Small intestine (tissue), 7 donors: ENCODE data around the gene SMOC2. TPM values are rescaled to one million over a fixed set of nuclear protein-coding genes. Genes with fewer than 3 reads are reported as not detected.

Source experiments
- DNase-seq, 2 donors: peaks; one replicate each; pipeline versions ENCODE4 v3.0.0 to v3.0.0-alpha.2; 2013
- FAIRE-seq: peaks from 2 replicates; lab custom pipeline; 2012; peaks lifted over from hg19 to GRCh38; lab: Jason Lieb, UNC
- H3K27ac ChIP-seq, 3 donors: one replicate each; pipeline ENCODE4 v1.5.1; 2013; ENCODE audit warnings: low read length in 2 of 3, mild to moderate bottlenecking in 2 of 3, control low read depth in 1 of 3, inconsistent platforms in 1 of 3, low read depth in 1 of 3, moderate library complexity in 1 of 3
- H3K27me3 ChIP-seq, 3 donors: one replicate each; pipeline ENCODE4 v1.6.1; 2013; ENCODE audit warnings: low read length in 3 of 3, inconsistent platforms in 1 of 3; ENCODE audit not compliant: control insufficient read depth in 3 of 3, insufficient read depth in 3 of 3
- H3K36me3 ChIP-seq, 3 donors: one replicate each; pipeline ENCODE4 v1.6.1; 2013; ENCODE audit warnings: low read length in 3 of 3, inconsistent platforms in 1 of 3, low read depth in 1 of 3, mild to moderate bottlenecking in 1 of 3, moderate library complexity in 1 of 3; ENCODE audit not compliant: control insufficient read depth in 3 of 3, insufficient read depth in 2 of 3
- H3K4me1 ChIP-seq, 3 donors: one replicate each; pipeline ENCODE4 v1.6.1; 2013; ENCODE audit warnings: low read length in 2 of 3, inconsistent platforms in 1 of 3, low read depth in 1 of 3, mild to moderate bottlenecking in 1 of 3, moderate library complexity in 1 of 3; ENCODE audit not compliant: control insufficient read depth in 3 of 3, insufficient read depth in 2 of 3
- H3K4me3 ChIP-seq, 3 donors: one replicate each; pipeline ENCODE4 v1.5.1; 2013; ENCODE audit warnings: low read length in 3 of 3, control low read depth in 1 of 3, inconsistent platforms in 1 of 3, low read depth in 1 of 3, mild to moderate bottlenecking in 1 of 3, moderate library complexity in 1 of 3
- H3K9me3 ChIP-seq, 2 donors: one replicate each; pipeline ENCODE4 v1.6.1; 2013; ENCODE audit warnings: low read depth in 1 of 2, low read length in 1 of 2; ENCODE audit not compliant: control insufficient read depth in 2 of 2, insufficient read depth in 1 of 2
- WGBS, 3 donors: extraction: QIAGEN DNeasy Blood & Tissue Kit; methylation state at CpG; one replicate each; pipeline ENCODE4 v1.1.7; 2013; 5-methylcytosine and 5-hydroxymethylcytosine counted together
- polyA plus RNA-seq, 4 donors: library from polyadenylated mRNA; stranded (reverse) in 3 of 4; unstranded in 1 of 4; fragments of 200-250 nt in 3 of 4; fragments of 120-200 nt in 1 of 4; gene quantifications; one replicate each; pipeline versions ENCODE4 v1.2.1 to v1.2.3, GENCODE V29; 2013
- donor health status: healthy with polysubstance abuse.
- donor health status: control.
- donor health status: control.
- donor health status: Bipolar disorder and iron deficiency.
- donor health status: healthy.

The SMOC2 gene
- polyA plus RNA-seq, 4 donors = 0.89 to 56.7 (median 4.0) TPM

DNA sequence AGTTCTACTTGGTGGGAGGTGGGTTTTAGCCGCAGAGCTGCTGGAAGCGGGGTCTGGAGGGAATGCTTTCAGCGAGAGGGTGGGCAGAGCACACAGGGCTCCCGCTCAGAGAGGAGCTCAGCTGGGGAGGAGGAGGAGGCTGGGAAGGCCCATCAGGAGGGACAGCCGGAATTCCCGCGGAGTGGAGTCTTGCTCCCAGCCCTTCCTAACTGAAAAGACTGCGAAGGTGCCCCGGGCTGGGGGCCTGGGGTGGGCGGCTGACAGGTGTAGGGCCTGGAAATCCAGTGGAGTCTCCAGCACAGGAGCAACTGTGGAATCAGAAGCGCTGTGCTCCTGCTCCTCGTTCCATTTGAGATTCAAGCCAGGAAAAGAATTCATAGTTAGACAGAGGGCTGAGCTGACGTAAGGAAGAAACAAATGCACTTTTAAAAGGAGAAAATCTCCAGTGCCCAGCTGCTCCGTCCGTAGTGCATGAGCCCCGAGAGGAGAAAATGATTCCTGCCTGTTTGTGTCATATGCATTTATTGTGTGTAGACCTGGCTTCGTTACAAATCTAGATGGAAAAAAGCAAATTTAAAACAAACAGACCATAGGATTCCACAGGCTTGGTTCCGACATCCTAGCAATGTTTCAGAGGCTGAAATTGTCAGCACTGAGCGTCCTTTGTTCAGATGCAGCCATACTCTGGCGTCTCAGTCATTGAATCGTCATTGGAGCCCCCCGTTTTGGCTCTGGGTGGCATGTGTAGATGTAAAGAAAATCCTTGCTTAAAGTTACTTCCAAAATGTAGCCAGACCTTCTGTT, 197.7 kb downstream of the SMOC2 start:
- H3K27ac ChIP-seq = peak overlapping the region in 1 of 3 donors; percentile 20
- H3K36me3 ChIP-seq = peaks cover 0 to 4% (median 0%) of the 10 kb centered on the region in 3 donors
- FAIRE-seq (no peak), DNase-seq (no peak)
- H3K4me1 ChIP-seq = peaks cover 0 to 3% (median 0%) of the 10 kb centered on the region in 3 donors
- H3K27me3 ChIP-seq = no peaks in the 10 kb centered on the region
- no peaks in the 10 kb centered on the region for H3K9me3 ChIP-seq
- no peak overlapping the region for H3K4me3 ChIP-seq
- WGBS, 3 donors = 56 to 78% (median 72%) methylated on average over 22 of the region's 22 CpGs

DNA sequence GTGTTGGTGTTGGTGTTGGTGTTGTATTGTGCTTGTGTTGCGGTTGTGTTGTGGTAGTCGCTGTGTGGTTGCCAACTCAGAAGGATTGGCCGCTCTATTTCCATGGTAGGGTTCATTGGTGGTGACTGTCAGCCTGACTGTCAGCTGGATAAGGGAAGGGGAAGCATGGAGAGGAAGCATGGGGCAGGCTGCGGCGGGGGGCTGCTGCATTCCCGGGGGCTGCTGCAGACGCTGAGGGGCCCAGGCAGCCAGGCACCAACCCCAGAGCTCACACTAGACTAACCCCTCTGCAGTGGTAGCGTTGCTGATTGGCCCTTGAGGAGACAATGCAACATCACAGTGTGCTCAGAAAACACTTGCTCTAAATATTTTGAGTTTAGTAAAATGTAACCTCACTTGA, 199.2 kb downstream of the SMOC2 start:
- WGBS, 3 donors = 66 to 84% (median 75%) methylated on average over 8 of the region's 8 CpGs
- Histone ChIP-seq H3K4me3 (no peak overlapping the region), H3K27me3 (no peaks in the 10 kb centered on the region), H3K9me3 (no peaks in the 10 kb centered on the region), H3K27ac (no peak overlapping the region), H3K4me1 (peaks cover 0 to 3% (median 0%) of the 10 kb centered on the region in 3 donors), H3K36me3 (peaks cover 0 to 4% (median 0%) of the 10 kb centered on the region in 3 donors)
- no peak for DNase-seq
- FAIRE-seq = no peak

DNA sequence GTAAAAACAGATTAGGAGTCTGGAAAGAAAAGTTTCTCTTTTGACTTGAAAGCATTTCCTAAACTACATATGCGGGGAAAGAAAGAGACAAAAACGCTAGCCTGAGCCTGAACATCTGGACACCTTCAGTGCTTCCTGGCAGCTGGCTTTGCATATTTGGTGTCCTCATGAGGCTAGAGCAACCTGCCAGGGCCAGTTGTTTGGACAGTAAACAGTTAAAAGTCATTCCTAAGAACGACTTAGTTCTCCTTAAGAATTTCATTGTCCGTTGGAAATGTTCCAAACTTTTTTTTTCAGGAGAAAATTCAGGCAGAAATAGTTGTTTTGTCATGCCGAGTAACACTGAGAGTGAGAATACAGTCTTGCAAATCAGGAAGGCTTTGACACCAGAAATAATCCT, 199.8 kb downstream of the SMOC2 start:
- Histone ChIP-seq H3K36me3 (peaks cover 0 to 4% (median 0%) of the 10 kb centered on the region in 3 donors), H3K27me3 (no peaks in the 10 kb centered on the region), H3K27ac (no peak overlapping the region), H3K4me3 (no peak overlapping the region), H3K4me1 (peaks cover 0 to 3% (median 0%) of the 10 kb centered on the region in 3 donors), H3K9me3 (no peaks in the 10 kb centered on the region)
- DNase-seq (no peak), FAIRE-seq (no peak)
- 35 to 55% (median 47%) methylated on average over 5 of the region's 5 CpGs for WGBS, 3 donors

DNA sequence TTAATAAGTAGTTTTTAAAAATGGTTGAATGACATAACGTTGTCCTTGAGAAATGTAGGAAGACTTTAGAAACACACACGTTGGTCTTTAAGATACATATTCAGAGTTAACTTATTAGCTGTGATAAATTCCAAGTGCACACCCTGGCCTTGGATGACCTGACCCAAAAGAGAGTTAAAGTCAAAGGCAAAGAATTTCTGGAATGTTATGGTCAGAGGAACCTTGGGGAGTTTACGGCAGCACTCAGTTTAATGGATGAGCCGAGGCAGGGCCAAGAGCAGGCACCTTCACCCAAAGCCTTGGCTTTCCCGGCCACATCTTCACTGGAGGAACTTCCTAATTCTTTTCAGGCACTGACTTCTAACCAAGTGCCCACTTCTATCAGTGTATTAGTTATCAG, 200.5 kb downstream of the SMOC2 start:
- 74 to 83% (median 80%) methylated on average over 5 of the region's 5 CpGs for WGBS, 3 donors
- peaks cover 0 to 4% (median 0%) of the 10 kb centered on the region in 3 donors for H3K36me3 ChIP-seq
- no peaks in the 10 kb centered on the region for H3K27me3 ChIP-seq
- no peak overlapping the region for H3K27ac ChIP-seq
- no peaks in the 10 kb centered on the region for H3K9me3 ChIP-seq
- FAIRE-seq (no peak), DNase-seq (no peak)
- H3K4me3 ChIP-seq = no peak overlapping the region
- peaks cover 0 to 3% (median 0%) of the 10 kb centered on the region in 3 donors for H3K4me1 ChIP-seq

DNA sequence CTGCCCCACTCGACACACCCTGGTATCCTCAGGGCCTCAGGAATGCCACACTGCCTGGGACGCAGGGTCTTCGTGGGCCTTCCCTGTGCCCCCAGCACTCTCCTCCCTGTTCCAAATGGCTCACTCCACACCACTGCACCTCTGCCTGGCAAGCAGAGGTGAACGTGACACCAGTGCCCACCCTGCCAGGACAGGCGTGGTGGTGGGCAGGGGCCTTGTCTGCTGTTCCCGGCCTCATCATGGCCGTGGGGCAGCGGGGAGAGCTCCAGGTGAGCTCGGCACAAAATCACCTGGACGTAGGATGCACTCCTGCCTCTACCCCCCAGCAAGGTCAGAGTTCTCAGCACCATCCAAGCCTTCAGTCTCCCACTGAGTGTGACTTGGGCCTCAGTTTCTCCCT, 202.4 kb downstream of the SMOC2 start:
- WGBS, 3 donors = 89% methylated on average over 10 of the region's 10 CpGs
- Histone ChIP-seq H3K4me1 (peaks cover 0 to 1% (median 0%) of the 10 kb centered on the region in 3 donors), H3K4me3 (no peak overlapping the region), H3K27ac (no peak overlapping the region), H3K36me3 (peaks cover 0 to 4% (median 0%) of the 10 kb centered on the region in 3 donors), H3K27me3 (no peaks in the 10 kb centered on the region), H3K9me3 (no peaks in the 10 kb centered on the region)
- no peak for DNase-seq
- FAIRE-seq = no peak

DNA sequence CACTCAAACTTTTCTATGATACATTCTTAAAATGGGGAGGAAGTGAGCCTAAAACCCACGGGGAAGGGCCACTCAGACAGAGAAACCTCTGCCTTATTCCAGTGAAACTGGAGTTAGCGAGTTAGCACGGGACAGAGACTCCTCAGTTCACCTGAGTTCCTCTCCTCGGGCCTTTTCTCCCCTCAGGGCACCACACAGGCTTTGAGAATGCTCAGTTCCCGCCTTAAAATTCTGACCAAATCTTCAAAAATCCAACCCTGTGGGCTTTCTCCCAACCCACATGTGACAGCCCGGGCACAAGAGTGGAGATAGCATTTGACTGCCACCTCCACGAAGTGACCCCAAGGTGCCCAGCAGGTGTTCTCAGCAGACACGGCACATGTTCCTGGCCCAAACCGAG, 204.3 kb downstream of the SMOC2 start:
- no peak for FAIRE-seq
- Histone ChIP-seq H3K9me3 (no peaks in the 10 kb centered on the region), H3K36me3 (peaks cover 0 to 4% (median 0%) of the 10 kb centered on the region in 3 donors), H3K4me1 (no peaks in the 10 kb centered on the region), H3K27ac (no peak overlapping the region), H3K27me3 (no peaks in the 10 kb centered on the region), H3K4me3 (no peak overlapping the region)
- 80 to 86% (median 83%) methylated on average over 9 of the region's 9 CpGs for WGBS, 3 donors
- no peak for DNase-seq

DNA sequence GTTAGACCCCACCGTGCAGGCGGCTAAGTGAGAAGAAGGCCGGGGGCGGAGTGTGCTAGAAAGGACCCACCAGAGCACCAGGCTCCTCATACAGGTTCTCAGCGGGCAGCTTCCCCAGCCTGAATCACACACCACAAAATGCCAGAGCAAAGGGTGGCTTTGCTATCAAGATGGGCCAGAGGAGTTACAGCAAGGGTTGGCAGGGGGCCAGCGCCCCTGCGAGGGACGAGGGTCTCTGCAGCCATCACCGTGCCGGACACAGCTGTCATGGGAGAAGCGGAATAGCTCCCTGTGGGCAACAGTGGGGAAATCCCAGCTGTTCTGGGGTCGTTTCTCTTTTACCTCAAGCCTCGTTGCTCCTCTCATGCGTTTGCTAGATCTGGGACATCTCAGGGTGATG, 206.3 kb downstream of the SMOC2 start:
- FAIRE-seq (no peak), DNase-seq (no peak)
- Histone ChIP-seq H3K9me3 (no peaks in the 10 kb centered on the region), H3K36me3 (peaks cover 0 to under 1% (median 0%) of the 10 kb centered on the region in 3 donors), H3K4me3 (no peak overlapping the region), H3K4me1 (peaks cover 0 to 9% (median 0%) of the 10 kb centered on the region in 3 donors), H3K27ac (no peak overlapping the region), H3K27me3 (no peaks in the 10 kb centered on the region)
- WGBS, 3 donors = 65 to 72% (median 68%) methylated on average over 14 of the region's 14 CpGs

DNA sequence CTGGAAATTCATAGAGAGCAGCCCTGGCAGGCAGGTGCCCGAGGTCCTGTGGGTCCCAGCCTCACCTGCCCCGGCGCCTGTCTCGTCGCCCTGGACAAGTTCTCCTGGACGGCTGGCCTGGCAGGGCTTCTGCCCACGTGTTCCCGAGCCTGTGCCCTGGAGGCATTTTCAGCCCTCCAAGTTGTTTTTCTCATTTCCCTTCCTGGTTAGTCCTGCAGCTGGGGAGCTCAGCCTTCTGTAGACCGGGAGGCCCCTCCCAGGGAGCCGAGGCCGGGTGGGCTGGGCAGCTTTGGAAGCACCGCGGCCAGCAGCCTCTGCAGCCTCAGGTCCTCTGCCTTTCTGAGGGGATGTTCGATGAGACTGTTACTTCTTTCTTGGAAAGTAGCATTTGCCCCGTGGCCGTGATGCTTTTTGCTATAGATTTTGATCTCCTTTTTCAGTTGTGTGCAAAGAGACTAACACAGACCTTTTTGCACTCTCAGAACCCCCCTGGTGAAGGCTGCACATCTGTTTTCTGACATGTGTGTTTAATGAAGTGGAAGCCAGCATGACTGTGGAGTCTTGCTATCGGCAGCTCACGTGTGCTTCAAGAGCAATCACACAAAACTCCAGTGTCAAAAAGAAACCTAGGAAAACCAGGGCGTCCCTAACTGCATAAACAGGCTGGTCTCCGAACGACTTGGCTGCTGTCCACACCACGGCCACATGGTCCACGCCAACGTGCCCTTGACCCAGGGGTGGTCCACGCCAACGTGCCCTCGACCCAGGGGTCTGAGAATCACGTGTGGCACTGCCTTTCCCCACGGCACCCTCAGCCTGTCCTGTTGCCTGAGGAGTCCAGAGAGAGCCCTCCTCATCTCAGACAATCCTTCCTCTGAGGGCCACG, 207.5 kb downstream of the SMOC2 start:
- FAIRE-seq = no peak
- Histone ChIP-seq H3K9me3 (no peaks in the 10 kb centered on the region), H3K4me1 (peaks cover 0 to 9% (median 0%) of the 10 kb centered on the region in 3 donors), H3K27me3 (no peaks in the 10 kb centered on the region), H3K4me3 (no peak overlapping the region), H3K27ac (no peak overlapping the region), H3K36me3 (no peaks in the 10 kb centered on the region)
- WGBS, 3 donors = 53 to 73% (median 67%) methylated on average over 30 of the region's 30 CpGs
- no peak for DNase-seq
